Activated naive CD8-positive, alpha-beta T cell treated with anti-CD3 and anti-CD28 coated beads, Interleukin-2, amount 50 U/mL, for 16 hours (primary cell): ENCODE measurements around the gene RWDD3.

Source experiments
- DNase-seq: peaks from one replicate; pipeline ENCODE4 v3.0.0-alpha.2; 2020; ENCODE audit warnings: low read depth, low spot score

Gene RWDD3

GRCh38 chr1:95282518-95282895 lies 48.5 kb downstream of the RWDD3 start:
- no peak for DNase-seq

GRCh38 chr1:95284420-95284819 lies 50.4 kb downstream of the RWDD3 start:
- no peak for DNase-seq

DNA sequence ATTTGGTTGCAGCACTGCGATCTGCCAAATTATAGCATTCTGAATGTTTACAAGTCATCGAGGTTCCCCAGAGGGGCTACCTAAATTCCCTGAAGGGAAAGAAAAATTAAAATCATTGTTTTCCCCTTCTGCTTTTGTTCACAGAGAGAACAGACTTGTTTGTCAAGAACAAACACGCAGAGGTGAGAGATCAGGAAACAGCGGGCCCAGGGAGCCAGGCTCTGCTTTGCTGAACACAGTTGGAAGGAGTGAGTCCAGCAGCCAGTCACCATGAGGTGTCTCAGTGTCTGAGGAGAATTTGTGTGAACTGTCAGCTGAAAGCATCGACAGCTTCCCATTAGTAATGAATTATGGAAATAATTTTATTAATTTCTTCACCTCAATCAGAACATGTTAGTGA lies 52.5 kb downstream of the RWDD3 start:
- DNase-seq: no peak

GRCh38 chr1:95287081-95287480 lies 53.1 kb downstream of the RWDD3 start:
- no peak for DNase-seq

- DNase-seq: no peak
These were observed 53.8 kb downstream of the RWDD3 start for GRCh38 chr1:95287825-95288224.
